Neural cell (in vitro differentiated cells): ENCODE measurements around the gene SPATA2. TPM values are rescaled to one million over a fixed set of nuclear protein-coding genes. Genes with fewer than 3 reads are reported as not detected.
A peak's percentile ranks its signal among the peaks of the same experiment; 100 is the strongest.
"Not testable (repeated sequence)": the region's sequence is repeated elsewhere in the genome, so short reads cannot be mapped to it uniquely, and the experiment has no call there.

Experiments
- H2AFZ ChIP-seq: fragments of 200-600, 300-800 bp; sonication (generic), shearing (Covaris generic); 2 replicates; pipeline ENCODE4 v1.6.0; 2014; ENCODE audit warnings: low read depth, mild to moderate bottlenecking, antibody characterized with exemption, low read length, moderate library complexity
- H3F3A ChIP-seq: fragments of 200-600 bp; shearing (Covaris generic); 2 replicates; pipeline ENCODE4 v1.6.1; 2016; ENCODE audit warnings: mild to moderate bottlenecking, moderate library complexity, mixed read lengths, antibody characterized with exemption, low read length; ENCODE audit not compliant: insufficient read depth, poor library complexity, severe bottlenecking
- H3K27ac ChIP-seq: fragments of 200-600, 300-800 bp; sonication (generic), shearing (Covaris generic); 2 replicates; pipeline ENCODE4 v1.5.1; 2014; ENCODE audit warnings: mild to moderate bottlenecking, low read length, moderate library complexity
- H3K27me3 ChIP-seq: fragments of 300-800, 200-600 bp; sonication (generic), shearing (Covaris generic); 2 replicates; pipeline ENCODE4 v1.6.0; 2014; ENCODE audit warnings: mild to moderate bottlenecking, low read depth, low read length, moderate library complexity; ENCODE audit not compliant: insufficient read depth
- H3K36me3 ChIP-seq: fragments of 300-800, 200-600 bp; sonication (generic), shearing (Covaris generic); 2 replicates; pipeline ENCODE4 v1.5.1; 2014; ENCODE audit warnings: mild to moderate bottlenecking, antibody characterized with exemption, low read length, moderate library complexity; ENCODE audit not compliant: insufficient read depth
- H3K4me2 ChIP-seq: fragments of 300-800, 200-600 bp; sonication (generic), shearing (Covaris generic); 2 replicates; pipeline ENCODE4 v1.6.0; 2014; ENCODE audit warnings: mild to moderate bottlenecking, low read length
- H3K4me3 ChIP-seq: fragments of 300-800, 200-600 bp; sonication (generic), shearing (Covaris generic); 2 replicates; pipeline ENCODE4 v1.5.1; 2014; ENCODE audit warnings: mild to moderate bottlenecking, low read length, moderate library complexity
- H3K79me2 ChIP-seq: fragments of 200-600 bp; shearing (Covaris generic); replicated peaks from 2 replicates; pipeline ENCODE4 v1.6.0; 2014; ENCODE audit warnings: mild to moderate bottlenecking, low read length, moderate library complexity; ENCODE audit not compliant: insufficient read depth
- H3K9ac ChIP-seq: fragments of 300-800, 200-600 bp; sonication (generic), shearing (Covaris generic); 2 replicates; pipeline ENCODE4 v1.6.1; 2016; ENCODE audit warnings: mild to moderate bottlenecking, low read length, mixed read lengths
- H3K9me2 ChIP-seq: fragments of 200-600 bp; shearing (Covaris generic); 2 replicates; pipeline ENCODE4 v1.6.1; 2016; ENCODE audit warnings: mild to moderate bottlenecking, low read length, mixed read lengths; ENCODE audit not compliant: insufficient read depth
- H3K9me3 ChIP-seq: fragments of 200-600, 300-800 bp; sonication (generic), shearing (Covaris generic); 2 replicates; pipeline ENCODE4 v1.6.1; 2016; ENCODE audit warnings: mild to moderate bottlenecking, mixed run types, low read length, moderate library complexity, mixed read lengths
- H4K20me1 ChIP-seq: fragments of 200-600 bp; shearing (Covaris generic); 2 replicates; pipeline ENCODE4 v1.6.1; 2016; ENCODE audit warnings: mild to moderate bottlenecking, mixed run types; ENCODE audit not compliant: insufficient read depth
- EP300 ChIP-seq: fragments of 450-650 bp; conservative IDR thresholded peaks from 2 replicates; pipeline ENCODE4 v1.6.1; 2014; ENCODE audit warnings: antibody characterized with exemption, mild to moderate bottlenecking, moderate library complexity; ENCODE audit not compliant: poor library complexity, severe bottlenecking
- EZH2 ChIP-seq: fragments of 200-600, 300-800 bp; shearing (Covaris generic), sonication (generic); IDR thresholded peaks from 2 replicates; pipeline ENCODE4 v1.6.1; 2014; ENCODE audit warnings: antibody characterized with exemption, low read length, borderline replicate concordance, mild to moderate bottlenecking; ENCODE audit not compliant: insufficient read depth, poor library complexity, severe bottlenecking
- MXI1 ChIP-seq: fragments of 450-650 bp; conservative IDR thresholded peaks from 2 replicates; pipeline ENCODE4 v1.6.1; 2014; ENCODE audit warnings: antibody characterized with exemption, mild to moderate bottlenecking; ENCODE audit not compliant: poor library complexity, severe bottlenecking
- POLR2AphosphoS5 ChIP-seq: IDR thresholded peaks from 2 replicates; pipeline ENCODE4 v1.6.1; 2012
- RAD21 ChIP-seq: fragments of 450-650 bp; conservative IDR thresholded peaks from 2 replicates; pipeline ENCODE4 v1.6.1; 2014; ENCODE audit warnings: antibody characterized with exemption, mild to moderate bottlenecking, moderate library complexity
- SMC3 ChIP-seq: fragments of 450-650 bp; conservative IDR thresholded peaks from 2 replicates; pipeline ENCODE4 v1.6.1; 2014; ENCODE audit warnings: antibody characterized with exemption, mild to moderate bottlenecking, moderate library complexity; ENCODE audit not compliant: poor library complexity
- TAF1 ChIP-seq: IDR thresholded peaks from 2 replicates; pipeline ENCODE4 v1.6.1; 2012; ENCODE audit warnings: low read depth
- polyA plus RNA-seq: library from polyadenylated mRNA; depleted of rRNA; stranded (reverse); fragments of >200 nt; gene quantifications from 2 replicates; pipeline ENCODE4 v1.2.3, GENCODE V29; 2014
- TF ChIP-seq, protein P1 (sequence below): fragments of 450-650 bp; IDR thresholded peaks from 2 replicates; pipeline ENCODE4 v1.5.1; 2014; ENCODE audit warnings: antibody characterized with exemption, mild to moderate bottlenecking, moderate library complexity; ENCODE audit not compliant: poor library complexity, severe bottlenecking
- TF ChIP-seq, protein P2 (sequence below): IDR thresholded peaks from 2 replicates; pipeline ENCODE4 v1.6.1; 2012; ENCODE audit warnings: borderline replicate concordance

Gene SPATA2
- polyA plus RNA-seq, 1 donor from 2014 or later, result 1.7 TPM

DNA sequence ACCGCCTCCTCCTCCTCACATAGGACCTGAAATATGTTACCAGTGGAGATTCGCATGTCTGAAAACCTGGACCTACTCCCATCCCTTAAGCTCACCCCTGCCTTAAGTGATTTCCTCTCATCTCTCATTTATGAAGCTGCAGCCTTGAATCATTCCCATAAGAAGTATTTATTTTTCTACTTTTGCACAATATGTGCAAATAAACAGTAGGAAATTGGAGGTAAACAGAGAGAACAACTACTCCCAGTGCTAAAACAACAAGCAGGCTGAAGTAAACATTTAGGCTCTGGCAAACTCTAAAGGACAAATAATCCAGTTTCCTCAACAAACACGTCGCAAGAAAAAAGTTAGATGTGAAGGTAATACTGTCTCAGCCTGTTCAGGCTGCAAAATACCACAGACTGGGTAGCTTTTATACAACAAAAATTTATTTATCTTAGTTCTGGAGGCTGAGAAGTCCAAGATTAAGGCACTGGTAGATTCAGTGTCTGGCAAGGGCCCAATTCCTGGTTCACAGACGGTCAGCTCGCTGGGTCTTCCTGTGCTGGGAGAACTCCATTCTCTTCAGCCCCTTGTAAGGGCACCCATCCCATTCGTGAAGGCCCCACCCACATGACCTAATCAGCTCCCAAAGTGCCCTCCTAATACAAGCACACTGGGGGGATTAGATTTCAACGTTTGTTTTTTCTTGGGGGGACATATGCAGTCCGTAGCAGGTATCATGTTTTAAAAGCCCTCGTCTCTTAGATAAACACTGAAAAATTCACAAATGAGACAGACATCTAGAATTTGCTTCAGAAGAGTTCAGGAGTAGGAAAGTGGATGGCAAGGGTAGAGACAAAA, 15.6 kb downstream of the SPATA2 start:
- Histone ChIP-seq H3F3A (no peaks in the 10 kb centered on the region), H3K9me3 (no peaks in the 10 kb centered on the region), H3K4me3 (no peak overlapping the region), H3K27ac (no peak overlapping the region), H3K9me2 (no peaks in the 10 kb centered on the region), H4K20me1 (no peaks in the 10 kb centered on the region), H3K36me3 (no peaks in the 10 kb centered on the region), H3K79me2 (no peaks in the 10 kb centered on the region), H3K27me3 (no peaks in the 10 kb centered on the region), H3K9ac (no peak overlapping the region), H2AFZ (no peak overlapping the region), H3K4me2 (no peak overlapping the region)
- TF ChIP-seq TAF1 (no peak), EP300 (no peak), RAD21 (no peak), EZH2 (no peak), SMC3 (no peak), MXI1 (no peak)
- TF ChIP-seq, protein P1, sequence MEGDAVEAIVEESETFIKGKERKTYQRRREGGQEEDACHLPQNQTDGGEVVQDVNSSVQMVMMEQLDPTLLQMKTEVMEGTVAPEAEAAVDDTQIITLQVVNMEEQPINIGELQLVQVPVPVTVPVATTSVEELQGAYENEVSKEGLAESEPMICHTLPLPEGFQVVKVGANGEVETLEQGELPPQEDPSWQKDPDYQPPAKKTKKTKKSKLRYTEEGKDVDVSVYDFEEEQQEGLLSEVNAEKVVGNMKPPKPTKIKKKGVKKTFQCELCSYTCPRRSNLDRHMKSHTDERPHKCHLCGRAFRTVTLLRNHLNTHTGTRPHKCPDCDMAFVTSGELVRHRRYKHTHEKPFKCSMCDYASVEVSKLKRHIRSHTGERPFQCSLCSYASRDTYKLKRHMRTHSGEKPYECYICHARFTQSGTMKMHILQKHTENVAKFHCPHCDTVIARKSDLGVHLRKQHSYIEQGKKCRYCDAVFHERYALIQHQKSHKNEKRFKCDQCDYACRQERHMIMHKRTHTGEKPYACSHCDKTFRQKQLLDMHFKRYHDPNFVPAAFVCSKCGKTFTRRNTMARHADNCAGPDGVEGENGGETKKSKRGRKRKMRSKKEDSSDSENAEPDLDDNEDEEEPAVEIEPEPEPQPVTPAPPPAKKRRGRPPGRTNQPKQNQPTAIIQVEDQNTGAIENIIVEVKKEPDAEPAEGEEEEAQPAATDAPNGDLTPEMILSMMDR, result no peak

DNA sequence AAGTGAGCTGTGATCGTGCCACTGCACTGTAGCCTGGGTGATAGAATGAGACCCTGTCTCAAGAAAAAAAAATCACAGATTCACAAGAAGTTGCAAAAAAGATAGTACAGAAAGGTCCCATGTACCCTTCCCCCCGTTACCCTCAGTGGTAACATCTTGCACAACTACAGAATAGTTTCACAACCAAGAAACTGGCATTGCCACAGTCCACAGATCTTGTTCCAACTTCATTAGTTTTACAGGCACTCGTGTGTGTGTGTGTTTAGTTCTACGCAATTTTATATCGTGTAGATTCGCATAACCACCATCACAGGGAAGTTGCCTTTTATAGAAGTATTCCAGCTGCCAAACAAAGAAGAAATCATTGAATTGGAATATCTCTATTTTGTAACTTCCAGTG, 19.1 kb downstream of the SPATA2 start:
- Histone ChIP-seq H3K36me3 (no peaks in the 10 kb centered on the region), H3K4me3 (peak overlapping the region; percentile 22), H2AFZ (peak overlapping the region; percentile 11), H3K9me2 (no peaks in the 10 kb centered on the region), H3F3A (no peaks in the 10 kb centered on the region), H4K20me1 (no peaks in the 10 kb centered on the region), H3K4me2 (no peak overlapping the region), H3K27ac (peak overlapping the region; percentile 54), H3K9ac (no peak overlapping the region), H3K27me3 (no peaks in the 10 kb centered on the region), H3K79me2 (no peaks in the 10 kb centered on the region), H3K9me3 (no peaks in the 10 kb centered on the region)
- TF ChIP-seq EP300 (no peak), SMC3 (no peak), MXI1 (no peak), EZH2 (no peak), TAF1 (no peak), POLR2AphosphoS5 (no peak), RAD21 (no peak)
- TF ChIP-seq, protein P1, result no peak
- TF ChIP-seq, protein P2, sequence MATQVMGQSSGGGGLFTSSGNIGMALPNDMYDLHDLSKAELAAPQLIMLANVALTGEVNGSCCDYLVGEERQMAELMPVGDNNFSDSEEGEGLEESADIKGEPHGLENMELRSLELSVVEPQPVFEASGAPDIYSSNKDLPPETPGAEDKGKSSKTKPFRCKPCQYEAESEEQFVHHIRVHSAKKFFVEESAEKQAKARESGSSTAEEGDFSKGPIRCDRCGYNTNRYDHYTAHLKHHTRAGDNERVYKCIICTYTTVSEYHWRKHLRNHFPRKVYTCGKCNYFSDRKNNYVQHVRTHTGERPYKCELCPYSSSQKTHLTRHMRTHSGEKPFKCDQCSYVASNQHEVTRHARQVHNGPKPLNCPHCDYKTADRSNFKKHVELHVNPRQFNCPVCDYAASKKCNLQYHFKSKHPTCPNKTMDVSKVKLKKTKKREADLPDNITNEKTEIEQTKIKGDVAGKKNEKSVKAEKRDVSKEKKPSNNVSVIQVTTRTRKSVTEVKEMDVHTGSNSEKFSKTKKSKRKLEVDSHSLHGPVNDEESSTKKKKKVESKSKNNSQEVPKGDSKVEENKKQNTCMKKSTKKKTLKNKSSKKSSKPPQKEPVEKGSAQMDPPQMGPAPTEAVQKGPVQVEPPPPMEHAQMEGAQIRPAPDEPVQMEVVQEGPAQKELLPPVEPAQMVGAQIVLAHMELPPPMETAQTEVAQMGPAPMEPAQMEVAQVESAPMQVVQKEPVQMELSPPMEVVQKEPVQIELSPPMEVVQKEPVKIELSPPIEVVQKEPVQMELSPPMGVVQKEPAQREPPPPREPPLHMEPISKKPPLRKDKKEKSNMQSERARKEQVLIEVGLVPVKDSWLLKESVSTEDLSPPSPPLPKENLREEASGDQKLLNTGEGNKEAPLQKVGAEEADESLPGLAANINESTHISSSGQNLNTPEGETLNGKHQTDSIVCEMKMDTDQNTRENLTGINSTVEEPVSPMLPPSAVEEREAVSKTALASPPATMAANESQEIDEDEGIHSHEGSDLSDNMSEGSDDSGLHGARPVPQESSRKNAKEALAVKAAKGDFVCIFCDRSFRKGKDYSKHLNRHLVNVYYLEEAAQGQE, result no peak

DNA sequence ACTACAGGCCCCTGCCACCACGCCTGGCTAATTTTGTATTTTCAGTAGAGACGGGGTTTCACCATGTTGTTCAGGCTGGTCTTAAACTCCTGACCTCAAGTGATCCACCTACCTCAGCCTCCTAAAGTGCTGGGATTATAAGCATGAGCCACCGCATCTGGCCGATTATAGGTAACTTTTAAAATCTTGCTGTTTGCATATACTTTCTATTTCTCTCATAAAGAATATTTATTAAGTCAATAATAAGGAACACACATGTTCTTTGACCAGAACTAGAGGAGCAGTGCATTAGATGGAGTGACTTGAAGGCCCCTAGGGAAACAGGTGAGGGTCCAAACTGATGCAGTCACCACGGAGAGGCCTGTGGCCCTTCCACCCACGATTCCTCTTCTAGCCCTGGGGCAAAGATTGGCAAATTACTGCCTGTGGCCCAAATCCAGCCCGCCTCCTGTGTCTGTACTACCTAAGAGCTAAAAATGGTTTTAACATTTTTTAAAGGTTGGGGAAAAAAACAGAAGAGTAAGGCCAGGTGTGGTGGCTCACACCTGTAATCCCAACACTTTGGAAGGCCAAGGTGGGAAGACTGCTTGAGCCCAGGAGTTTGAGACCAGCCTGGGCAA, 19.7 kb downstream of the SPATA2 start:
- not testable (repeated sequence) for H3K9me3 ChIP-seq, H3F3A ChIP-seq, H3K9ac ChIP-seq, H3K36me3 ChIP-seq, H4K20me1 ChIP-seq, H3K4me2 ChIP-seq, H3K79me2 ChIP-seq, H3K9me2 ChIP-seq, H3K4me3 ChIP-seq, H3K27me3 ChIP-seq, H2AFZ ChIP-seq
- peak overlapping the region; percentile 54 for H3K27ac ChIP-seq
